ENCODE data around the gene UST.

Gene UST

DNA sequence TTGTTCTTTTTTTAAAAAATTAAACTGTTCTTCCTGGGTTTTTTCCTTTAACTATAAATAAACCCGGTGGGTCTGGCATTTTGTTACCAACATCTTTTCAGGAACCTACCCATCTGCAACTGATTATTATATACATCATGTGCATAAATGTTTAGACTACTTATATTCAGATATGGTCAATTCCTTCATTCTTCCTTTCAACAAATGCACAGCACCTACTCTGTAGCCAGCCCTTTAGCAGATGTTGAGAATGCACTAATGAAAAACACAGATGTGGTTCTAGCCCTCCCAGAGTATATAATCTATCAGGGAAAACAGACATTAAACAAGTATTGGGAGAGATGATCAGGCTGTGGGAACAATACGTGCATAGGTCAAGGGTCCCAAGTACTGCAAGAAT lies 237.1 kb downstream of the UST start:
- no peak overlapping the region for H2AFZ ChIP-seq (ENCODE audit: low read depth)
- TF ChIP-seq, protein P1, sequence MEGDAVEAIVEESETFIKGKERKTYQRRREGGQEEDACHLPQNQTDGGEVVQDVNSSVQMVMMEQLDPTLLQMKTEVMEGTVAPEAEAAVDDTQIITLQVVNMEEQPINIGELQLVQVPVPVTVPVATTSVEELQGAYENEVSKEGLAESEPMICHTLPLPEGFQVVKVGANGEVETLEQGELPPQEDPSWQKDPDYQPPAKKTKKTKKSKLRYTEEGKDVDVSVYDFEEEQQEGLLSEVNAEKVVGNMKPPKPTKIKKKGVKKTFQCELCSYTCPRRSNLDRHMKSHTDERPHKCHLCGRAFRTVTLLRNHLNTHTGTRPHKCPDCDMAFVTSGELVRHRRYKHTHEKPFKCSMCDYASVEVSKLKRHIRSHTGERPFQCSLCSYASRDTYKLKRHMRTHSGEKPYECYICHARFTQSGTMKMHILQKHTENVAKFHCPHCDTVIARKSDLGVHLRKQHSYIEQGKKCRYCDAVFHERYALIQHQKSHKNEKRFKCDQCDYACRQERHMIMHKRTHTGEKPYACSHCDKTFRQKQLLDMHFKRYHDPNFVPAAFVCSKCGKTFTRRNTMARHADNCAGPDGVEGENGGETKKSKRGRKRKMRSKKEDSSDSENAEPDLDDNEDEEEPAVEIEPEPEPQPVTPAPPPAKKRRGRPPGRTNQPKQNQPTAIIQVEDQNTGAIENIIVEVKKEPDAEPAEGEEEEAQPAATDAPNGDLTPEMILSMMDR (conservative IDR thresholded peaks at IDR 0.05; ENCODE audit: low read depth, low read length) = no peak
- no peak overlapping the region for H3K9ac ChIP-seq
- H3K4me2 ChIP-seq = no peak overlapping the region
- no peaks in the 10 kb centered on the region for H3K36me3 ChIP-seq (ENCODE audit: insufficient read depth)
- H3K27ac ChIP-seq = no peak overlapping the region
- H3K4me1 ChIP-seq (ENCODE audit: low read depth, poor library complexity, severe bottlenecking) = no peaks in the 10 kb centered on the region
- H3K27me3 ChIP-seq (ENCODE audit: insufficient read depth, low read depth) = no peaks in the 10 kb centered on the region; the same call in 1 of the 2 replicates
- H3K79me2 ChIP-seq (ENCODE audit: insufficient read depth, low read depth) = no peaks in the 10 kb centered on the region
- no peaks in the 10 kb centered on the region for H4K20me1 ChIP-seq (ENCODE audit: insufficient read depth)
- no peak overlapping the region for H3K4me3 ChIP-seq (IDR thresholded peaks at IDR 0.05; ENCODE audit: insufficient read depth, low read depth, low read length)

DNA sequence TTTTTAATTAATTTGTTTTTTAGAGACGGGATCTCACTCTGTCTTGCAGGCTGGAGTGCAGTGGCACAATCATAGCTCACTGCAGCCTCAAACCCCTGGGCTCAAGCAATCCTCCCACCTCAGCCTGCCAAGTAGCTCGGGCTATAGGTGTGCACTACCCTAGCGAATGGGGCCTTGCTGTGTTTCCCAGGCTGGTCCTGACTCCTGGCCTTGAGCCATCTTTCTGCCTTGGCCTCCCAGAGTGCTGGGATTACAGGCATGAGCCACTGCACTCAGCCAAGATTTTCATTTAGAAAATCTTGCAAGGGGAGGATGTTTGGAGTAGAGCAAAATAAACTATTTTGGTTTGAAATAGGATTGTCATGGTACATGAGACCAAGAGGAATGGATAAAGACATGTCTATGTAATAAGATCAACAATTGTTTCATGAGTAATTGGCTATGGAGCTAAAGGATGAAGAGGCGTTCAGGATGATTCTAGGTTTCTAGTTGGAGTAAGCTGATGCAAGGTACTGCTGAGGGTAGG lies 237.8 kb downstream of the UST start:
- Histone ChIP-seq H3K27me3 (ENCODE audit: insufficient read depth, low read depth) (no peaks in the 10 kb centered on the region; the same call in 1 of the 2 replicates), H2AFZ (ENCODE audit: low read depth) (no peak overlapping the region), H3K27ac (no peak overlapping the region), H3K4me2 (no peak overlapping the region), H3K9ac (no peak overlapping the region), H3K36me3 (ENCODE audit: insufficient read depth) (no peaks in the 10 kb centered on the region), H3K79me2 (ENCODE audit: insufficient read depth, low read depth) (no peaks in the 10 kb centered on the region), H3K4me3 (IDR thresholded peaks at IDR 0.05; ENCODE audit: insufficient read depth, low read depth, low read length) (no peak overlapping the region), H3K4me1 (ENCODE audit: low read depth, poor library complexity, severe bottlenecking) (no peaks in the 10 kb centered on the region), H4K20me1 (ENCODE audit: insufficient read depth) (no peaks in the 10 kb centered on the region)
- TF ChIP-seq, protein P1 (conservative IDR thresholded peaks at IDR 0.05; ENCODE audit: low read depth, low read length) = no peak

DNA sequence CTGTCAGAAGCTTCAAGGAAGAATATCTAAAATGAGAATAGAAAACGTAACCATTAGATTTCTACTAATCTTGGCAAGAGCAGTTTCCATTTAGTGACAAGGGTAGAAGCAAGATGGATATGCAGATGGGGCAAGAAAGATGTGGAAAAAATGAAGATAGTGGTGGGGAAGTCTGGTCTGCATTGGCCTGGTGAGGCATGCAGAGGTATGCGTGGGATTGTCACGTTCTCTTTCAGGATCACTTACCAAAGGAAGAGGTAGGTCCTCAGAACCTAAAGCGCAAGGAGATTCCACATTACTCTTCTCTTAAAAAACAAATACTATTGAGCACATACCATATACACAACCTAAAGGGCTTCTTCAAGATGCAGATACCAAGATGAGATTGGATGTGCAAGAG lies 238.7 kb downstream of the UST start:
- H3K4me1 ChIP-seq (ENCODE audit: low read depth, poor library complexity, severe bottlenecking) = no peaks in the 10 kb centered on the region
- H3K27ac ChIP-seq = no peak overlapping the region
- no peak overlapping the region for H3K4me2 ChIP-seq
- TF ChIP-seq, protein P1 (conservative IDR thresholded peaks at IDR 0.05; ENCODE audit: low read depth, low read length) = no peak
- no peaks in the 10 kb centered on the region for H4K20me1 ChIP-seq (ENCODE audit: insufficient read depth)
- H3K36me3 ChIP-seq (ENCODE audit: insufficient read depth) = no peaks in the 10 kb centered on the region
- H2AFZ ChIP-seq (ENCODE audit: low read depth) = no peak overlapping the region
- no peak overlapping the region for H3K4me3 ChIP-seq (IDR thresholded peaks at IDR 0.05; ENCODE audit: insufficient read depth, low read depth, low read length)
- H3K79me2 ChIP-seq (ENCODE audit: insufficient read depth, low read depth) = no peaks in the 10 kb centered on the region
- no peaks in the 10 kb centered on the region for H3K27me3 ChIP-seq (ENCODE audit: insufficient read depth, low read depth)
- no peak overlapping the region for H3K9ac ChIP-seq

DNA sequence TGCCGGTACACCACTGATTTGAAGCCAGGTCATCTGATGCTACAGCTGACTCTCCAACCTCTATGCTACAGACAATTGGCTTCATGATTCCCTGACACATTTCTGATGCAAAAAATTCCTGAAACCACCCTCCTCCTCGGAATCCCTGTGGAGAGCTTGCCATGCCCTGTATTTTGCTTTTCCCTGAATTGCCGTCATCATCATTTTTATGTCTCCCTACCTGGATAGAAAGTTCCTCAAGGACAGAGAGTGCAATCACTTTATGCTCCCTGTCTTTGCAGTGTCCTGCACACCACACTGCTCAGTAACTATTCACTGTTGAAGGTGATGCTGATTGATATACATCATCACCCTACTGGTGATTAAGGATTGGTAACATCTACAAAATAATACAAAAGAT lies 239.8 kb downstream of the UST start:
- H3K79me2 ChIP-seq (ENCODE audit: insufficient read depth, low read depth) = no peaks in the 10 kb centered on the region
- H3K4me2 ChIP-seq = no peak overlapping the region
- H4K20me1 ChIP-seq (ENCODE audit: insufficient read depth) = no peaks in the 10 kb centered on the region
- no peaks in the 10 kb centered on the region for H3K36me3 ChIP-seq (ENCODE audit: insufficient read depth)
- H3K4me1 ChIP-seq (ENCODE audit: low read depth, poor library complexity, severe bottlenecking) = no peaks in the 10 kb centered on the region
- no peak overlapping the region for H2AFZ ChIP-seq (ENCODE audit: low read depth)
- no peak overlapping the region for H3K27ac ChIP-seq
- TF ChIP-seq, protein P1 (conservative IDR thresholded peaks at IDR 0.05; ENCODE audit: low read depth, low read length) = no peak
- H3K4me3 ChIP-seq (IDR thresholded peaks at IDR 0.05; ENCODE audit: insufficient read depth, low read depth, low read length) = no peak overlapping the region
- H3K27me3 ChIP-seq (ENCODE audit: insufficient read depth, low read depth) = no peaks in the 10 kb centered on the region
- no peak overlapping the region for H3K9ac ChIP-seq

All from KMS-11 (cell line).